ENCODE data around the gene SERPINA6.

GRCh38 chr14:94364037-94364436 lies 40.9 kb upstream of the SERPINA6 start:
- no peak for TF ChIP-seq CTCF (IDR thresholded peaks at IDR 0.05)
- no peak for TF ChIP-seq ZFX (IDR thresholded peaks at IDR 0.05; ENCODE audit: borderline replicate concordance)

All from 22Rv1 (cell line).